ENCODE results near the gene HRCT1.
"Not testable (repeated sequence)": the region's sequence is repeated elsewhere in the genome, so short reads cannot be mapped to it uniquely, and the experiment has no call there.

The HRCT1 gene

GRCh38 chr9:35917261-35917660, 11.3 kb downstream of the HRCT1 start:
- DNase-seq (ENCODE audit: low read depth, low spot score), result no peak

GRCh38 chr9:35918780-35919179, 12.8 kb downstream of the HRCT1 start:
- DNase-seq (ENCODE audit: low read depth, low spot score), result no peak

- DNase-seq (ENCODE audit: low read depth, low spot score), result no peak
Measured at GRCh38 chr9:35919212-35920008, 13.4 kb downstream of the HRCT1 start.

GRCh38 chr9:35920051-35920620, 14.1 kb downstream of the HRCT1 start:
- no peak for DNase-seq (ENCODE audit: low read depth, low spot score)

- DNase-seq (ENCODE audit: low read depth, low spot score), result no peak
Measured at GRCh38 chr9:35923598-35923926, 17.6 kb downstream of the HRCT1 start.

- DNase-seq (ENCODE audit: low read depth, low spot score), result no peak
Measured at GRCh38 chr9:35923927-35924763, 18.1 kb downstream of the HRCT1 start.

- DNase-seq (ENCODE audit: low read depth, low spot score), result no peak
Measured at GRCh38 chr9:35928591-35929452, 22.8 kb downstream of the HRCT1 start.

GRCh38 chr9:35929453-35929718, 23.4 kb downstream of the HRCT1 start:
- DNase-seq (ENCODE audit: low read depth, low spot score), result no peak

- no peak for DNase-seq (ENCODE audit: low read depth, low spot score)
Measured at GRCh38 chr9:35930521-35930920, 24.5 kb downstream of the HRCT1 start.

GRCh38 chr9:35930989-35931388, 25.0 kb downstream of the HRCT1 start:
- DNase-seq (ENCODE audit: low read depth, low spot score), result no peak

GRCh38 chr9:35932735-35933134, 26.7 kb downstream of the HRCT1 start:
- no peak for DNase-seq (ENCODE audit: low read depth, low spot score)

- DNase-seq (ENCODE audit: low read depth, low spot score), result no peak
Measured at GRCh38 chr9:35933550-35934067, 27.6 kb downstream of the HRCT1 start.

GRCh38 chr9:35934069-35934468, 28.1 kb downstream of the HRCT1 start:
- DNase-seq (ENCODE audit: low read depth, low spot score), result not testable (repeated sequence)

GRCh38 chr9:35935261-35935660, 29.3 kb downstream of the HRCT1 start:
- no peak for DNase-seq (ENCODE audit: low read depth, low spot score)

GRCh38 chr9:35935755-35936509, 29.9 kb downstream of the HRCT1 start:
- no peak for DNase-seq (ENCODE audit: low read depth, low spot score)

- DNase-seq (ENCODE audit: low read depth, low spot score), result no peak
Measured at GRCh38 chr9:35937227-35937626, 31.2 kb downstream of the HRCT1 start.

- no peak for DNase-seq (ENCODE audit: low read depth, low spot score)
Measured at GRCh38 chr9:35938474-35939356, 32.7 kb downstream of the HRCT1 start.

GRCh38 chr9:35939679-35940250, 33.8 kb downstream of the HRCT1 start:
- DNase-seq (ENCODE audit: low read depth, low spot score), result no peak

Measured in smooth muscle cell of the brain vasculature (primary cell).